KMS-11 (cell line): Measurements from ENCODE around the gene PTPRN2.

Experiments used
- H2AFZ ChIP-seq: fragments of 200-600 bp; sonication (generic); 2 replicates; pipeline ENCODE4 v1.6.1; 2016; ENCODE audit warnings: antibody characterized with exemption, mixed run types, low read depth
- H3K27ac ChIP-seq: fragments of 200-600 bp; sonication (generic); 2 replicates; pipeline ENCODE4 v1.6.1; 2016; ENCODE audit warnings: mild to moderate bottlenecking, mixed run types
- H3K27me3 ChIP-seq: fragments of 200-600 bp; sonication (generic); 2 replicates; pipeline ENCODE4 v1.6.1; 2017; ENCODE audit warnings: mild to moderate bottlenecking, low read depth, mixed run types, moderate library complexity; ENCODE audit not compliant: insufficient read depth
- H3K36me3 ChIP-seq: fragments of 200-600 bp; sonication (generic); 2 replicates; pipeline ENCODE4 v1.6.1; 2017; ENCODE audit warnings: mild to moderate bottlenecking, mixed run types; ENCODE audit not compliant: insufficient read depth
- H3K4me1 ChIP-seq: fragments of 200-600 bp; sonication (generic); 2 replicates; pipeline ENCODE4 v1.6.1; 2016; ENCODE audit warnings: mild to moderate bottlenecking, low read depth, mixed run types; ENCODE audit not compliant: poor library complexity, severe bottlenecking
- H3K4me2 ChIP-seq: fragments of 200-600 bp; sonication (generic); 2 replicates; pipeline ENCODE4 v1.7.0; 2016; ENCODE audit warnings: mild to moderate bottlenecking, mixed run types
- H3K4me3 ChIP-seq: fragments of 200-600 bp; sonication (generic); IDR thresholded peaks from 2 replicates; pipeline ENCODE4 v1.6.1; 2017; ENCODE audit warnings: low read depth, low read length, mixed read lengths; ENCODE audit not compliant: insufficient read depth
- H3K79me2 ChIP-seq: fragments of 200-600 bp; sonication (generic); 2 replicates; pipeline ENCODE4 v1.6.1; 2016; ENCODE audit warnings: low read depth, mixed run types; ENCODE audit not compliant: insufficient read depth
- H3K9ac ChIP-seq: fragments of 200-600 bp; sonication (generic); 2 replicates; pipeline ENCODE4 v1.6.1; 2016; ENCODE audit warnings: mild to moderate bottlenecking, mixed run types
- H4K20me1 ChIP-seq: fragments of 200-600 bp; sonication (generic); 2 replicates; pipeline ENCODE4 v1.6.1; 2016; ENCODE audit warnings: mild to moderate bottlenecking, mixed run types; ENCODE audit not compliant: insufficient read depth
- CTCF ChIP-seq: fragments of 200-600 bp; sonication (generic); conservative IDR thresholded peaks from 2 replicates; pipeline ENCODE4 v1.6.1; 2017; ENCODE audit warnings: low read depth, mild to moderate bottlenecking, antibody characterized with exemption, low read length, moderate library complexity, mixed read lengths

PTPRN2 gene

GRCh38 chr7:158327012-158327411 is 260.6 kb downstream of the PTPRN2 start:
- H2AFZ ChIP-seq = no peak overlapping the region
- no peak overlapping the region for H3K27ac ChIP-seq
- TF ChIP-seq CTCF = no peak
- no peaks in the 10 kb centered on the region for H3K27me3 ChIP-seq
- no peak overlapping the region for H3K4me3 ChIP-seq
- H3K79me2 ChIP-seq = no peaks in the 10 kb centered on the region
- no peaks in the 10 kb centered on the region for H3K4me1 ChIP-seq
- no peak overlapping the region for H3K9ac ChIP-seq
- H4K20me1 ChIP-seq = no peaks in the 10 kb centered on the region
- H3K36me3 ChIP-seq = no peaks in the 10 kb centered on the region
- H3K4me2 ChIP-seq = no peak overlapping the region

GRCh38 chr7:158325530-158326381 is 261.9 kb downstream of the PTPRN2 start:
- Histone ChIP-seq H2AFZ (no peak overlapping the region), H3K27ac (no peak overlapping the region), H3K36me3 (no peaks in the 10 kb centered on the region), H4K20me1 (no peaks in the 10 kb centered on the region), H3K4me2 (no peak overlapping the region), H3K27me3 (no peaks in the 10 kb centered on the region), H3K4me1 (no peaks in the 10 kb centered on the region), H3K4me3 (no peak overlapping the region), H3K79me2 (no peaks in the 10 kb centered on the region), H3K9ac (no peak overlapping the region)
- no peak for TF ChIP-seq CTCF

- Histone ChIP-seq H3K27ac (no peak overlapping the region), H3K4me2 (no peak overlapping the region), H3K9ac (no peak overlapping the region), H3K36me3 (no peaks in the 10 kb centered on the region), H2AFZ (no peak overlapping the region), H3K4me3 (no peak overlapping the region), H3K79me2 (no peaks in the 10 kb centered on the region), H3K4me1 (no peaks in the 10 kb centered on the region), H4K20me1 (no peaks in the 10 kb centered on the region), H3K27me3 (no peaks in the 10 kb centered on the region)
- TF ChIP-seq CTCF = no peak
These were observed 262.9 kb downstream of the PTPRN2 start for GRCh38 chr7:158324397-158325360.

- TF ChIP-seq CTCF = no peak
- H2AFZ ChIP-seq = no peak overlapping the region
These were observed 263.8 kb downstream of the PTPRN2 start for GRCh38 chr7:158323741-158324396.

More at GRCh38 chr7:158323741-158324396, 263.8 kb downstream of the PTPRN2 start:
- Histone ChIP-seq H3K4me3 (no peak overlapping the region), H3K27ac (no peak overlapping the region), H3K9ac (no peak overlapping the region), H3K36me3 (no peaks in the 10 kb centered on the region), H4K20me1 (no peaks in the 10 kb centered on the region), H3K27me3 (no peaks in the 10 kb centered on the region), H3K79me2 (no peaks in the 10 kb centered on the region), H3K4me1 (no peaks in the 10 kb centered on the region), H3K4me2 (no peak overlapping the region)
